HL-60 (cell line): ENCODE measurements around the gene SHOX.

Experiments used
- DNase-seq, 2 experiments: peaks; one replicate each; pipeline ENCODE4 v3.0.0-alpha.2; 2010 to 2020; ENCODE audit warnings: low read depth in 1 of 2, low spot score in 1 of 2
- H3K27ac ChIP-seq: fragments of 250-450 bp; sonication (Bioruptor Pico); replicated peaks from 2 replicates; pipeline ENCODE4 v1.5.1; 2020; ENCODE audit warnings: mild to moderate bottlenecking, moderate library complexity
- H3K27me3 ChIP-seq: fragments of 250-450 bp; sonication (Bioruptor Pico); 2 replicates; pipeline ENCODE4 v1.5.1; 2021; ENCODE audit warnings: mild to moderate bottlenecking, moderate library complexity; ENCODE audit not compliant: insufficient read depth, poor library complexity, severe bottlenecking
- H3K4me3 ChIP-seq: replicated peaks from 2 replicates; pipeline ENCODE4 v1.5.1; 2011; ENCODE audit warnings: mild to moderate bottlenecking, control low read depth, low read length; ENCODE audit not compliant: insufficient read depth
- GABPA ChIP-seq: IDR thresholded peaks from 2 replicates; pipeline ENCODE4 v1.6.1; 2012; ENCODE audit warnings: low read depth
- POLR2AphosphoS5 ChIP-seq: IDR thresholded peaks from 2 replicates; pipeline ENCODE4 v1.6.1; 2012; ENCODE audit warnings: low read depth
- SPI1 ChIP-seq: IDR thresholded peaks from 2 replicates; pipeline ENCODE4 v1.6.1; 2012; ENCODE audit warnings: low read depth, mild to moderate bottlenecking, borderline replicate concordance
- TF ChIP-seq, protein P1 (sequence below): IDR thresholded peaks from 2 replicates; pipeline ENCODE4 v1.6.1; 2012; ENCODE audit warnings: low read depth; ENCODE audit not compliant: insufficient replicate concordance
- TF ChIP-seq, protein P2 (sequence below): IDR thresholded peaks from one replicate; pipeline ENCODE4 v1.5.1; 2011; ENCODE audit warnings: low read length, control low read depth, inconsistent platforms; ENCODE audit not compliant: insufficient read depth

Gene SHOX

DNA sequence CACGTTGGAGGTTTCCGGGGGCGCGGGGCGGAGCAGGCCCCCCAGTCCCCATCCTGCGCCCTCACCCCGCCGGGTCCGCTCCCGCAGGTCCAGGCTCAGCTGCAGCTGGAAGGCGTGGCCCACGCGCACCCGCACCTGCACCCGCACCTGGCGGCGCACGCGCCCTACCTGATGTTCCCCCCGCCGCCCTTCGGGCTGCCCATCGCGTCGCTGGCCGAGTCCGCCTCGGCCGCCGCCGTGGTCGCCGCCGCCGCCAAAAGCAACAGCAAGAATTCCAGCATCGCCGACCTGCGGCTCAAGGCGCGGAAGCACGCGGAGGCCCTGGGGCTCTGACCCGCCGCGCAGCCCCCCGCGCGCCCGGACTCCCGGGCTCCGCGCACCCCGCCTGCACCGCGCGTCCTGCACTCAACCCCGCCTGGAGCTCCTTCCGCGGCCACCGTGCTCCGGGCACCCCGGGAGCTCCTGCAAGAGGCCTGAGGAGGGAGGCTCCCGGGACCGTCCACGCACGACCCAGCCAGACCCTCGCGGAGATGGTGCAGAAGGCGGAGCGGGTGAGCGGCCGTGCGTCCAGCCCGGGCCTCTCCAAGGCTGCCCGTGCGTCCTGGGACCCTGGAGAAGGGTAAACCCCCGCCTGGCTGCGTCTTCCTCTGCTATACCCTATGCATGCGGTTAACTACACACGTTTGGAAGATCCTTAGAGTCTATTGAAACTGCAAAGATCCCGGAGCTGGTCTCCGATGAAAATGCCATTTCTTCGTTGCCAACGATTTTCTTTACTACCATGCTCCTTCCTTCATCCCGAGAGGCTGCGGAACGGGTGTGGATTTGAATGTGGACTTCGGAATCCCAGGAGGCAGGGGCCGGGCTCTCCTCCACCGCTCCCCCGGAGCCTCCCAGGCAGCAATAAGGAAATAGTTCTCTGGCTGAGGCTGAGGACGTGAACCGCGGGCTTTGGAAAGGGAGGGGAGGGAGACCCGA, 14.0 kb downstream of the SHOX start:
- Histone ChIP-seq H3K27me3 (peaks cover 16% of the 10 kb centered on the region), H3K4me3 (no peak overlapping the region), H3K27ac (no peak overlapping the region)
- no peak for DNase-seq
- TF ChIP-seq, protein P1, sequence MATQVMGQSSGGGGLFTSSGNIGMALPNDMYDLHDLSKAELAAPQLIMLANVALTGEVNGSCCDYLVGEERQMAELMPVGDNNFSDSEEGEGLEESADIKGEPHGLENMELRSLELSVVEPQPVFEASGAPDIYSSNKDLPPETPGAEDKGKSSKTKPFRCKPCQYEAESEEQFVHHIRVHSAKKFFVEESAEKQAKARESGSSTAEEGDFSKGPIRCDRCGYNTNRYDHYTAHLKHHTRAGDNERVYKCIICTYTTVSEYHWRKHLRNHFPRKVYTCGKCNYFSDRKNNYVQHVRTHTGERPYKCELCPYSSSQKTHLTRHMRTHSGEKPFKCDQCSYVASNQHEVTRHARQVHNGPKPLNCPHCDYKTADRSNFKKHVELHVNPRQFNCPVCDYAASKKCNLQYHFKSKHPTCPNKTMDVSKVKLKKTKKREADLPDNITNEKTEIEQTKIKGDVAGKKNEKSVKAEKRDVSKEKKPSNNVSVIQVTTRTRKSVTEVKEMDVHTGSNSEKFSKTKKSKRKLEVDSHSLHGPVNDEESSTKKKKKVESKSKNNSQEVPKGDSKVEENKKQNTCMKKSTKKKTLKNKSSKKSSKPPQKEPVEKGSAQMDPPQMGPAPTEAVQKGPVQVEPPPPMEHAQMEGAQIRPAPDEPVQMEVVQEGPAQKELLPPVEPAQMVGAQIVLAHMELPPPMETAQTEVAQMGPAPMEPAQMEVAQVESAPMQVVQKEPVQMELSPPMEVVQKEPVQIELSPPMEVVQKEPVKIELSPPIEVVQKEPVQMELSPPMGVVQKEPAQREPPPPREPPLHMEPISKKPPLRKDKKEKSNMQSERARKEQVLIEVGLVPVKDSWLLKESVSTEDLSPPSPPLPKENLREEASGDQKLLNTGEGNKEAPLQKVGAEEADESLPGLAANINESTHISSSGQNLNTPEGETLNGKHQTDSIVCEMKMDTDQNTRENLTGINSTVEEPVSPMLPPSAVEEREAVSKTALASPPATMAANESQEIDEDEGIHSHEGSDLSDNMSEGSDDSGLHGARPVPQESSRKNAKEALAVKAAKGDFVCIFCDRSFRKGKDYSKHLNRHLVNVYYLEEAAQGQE = no peak
- TF ChIP-seq SPI1 = no peak
- TF ChIP-seq POLR2AphosphoS5 = no peak
- TF ChIP-seq, protein P2, sequence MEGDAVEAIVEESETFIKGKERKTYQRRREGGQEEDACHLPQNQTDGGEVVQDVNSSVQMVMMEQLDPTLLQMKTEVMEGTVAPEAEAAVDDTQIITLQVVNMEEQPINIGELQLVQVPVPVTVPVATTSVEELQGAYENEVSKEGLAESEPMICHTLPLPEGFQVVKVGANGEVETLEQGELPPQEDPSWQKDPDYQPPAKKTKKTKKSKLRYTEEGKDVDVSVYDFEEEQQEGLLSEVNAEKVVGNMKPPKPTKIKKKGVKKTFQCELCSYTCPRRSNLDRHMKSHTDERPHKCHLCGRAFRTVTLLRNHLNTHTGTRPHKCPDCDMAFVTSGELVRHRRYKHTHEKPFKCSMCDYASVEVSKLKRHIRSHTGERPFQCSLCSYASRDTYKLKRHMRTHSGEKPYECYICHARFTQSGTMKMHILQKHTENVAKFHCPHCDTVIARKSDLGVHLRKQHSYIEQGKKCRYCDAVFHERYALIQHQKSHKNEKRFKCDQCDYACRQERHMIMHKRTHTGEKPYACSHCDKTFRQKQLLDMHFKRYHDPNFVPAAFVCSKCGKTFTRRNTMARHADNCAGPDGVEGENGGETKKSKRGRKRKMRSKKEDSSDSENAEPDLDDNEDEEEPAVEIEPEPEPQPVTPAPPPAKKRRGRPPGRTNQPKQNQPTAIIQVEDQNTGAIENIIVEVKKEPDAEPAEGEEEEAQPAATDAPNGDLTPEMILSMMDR = no peak
- no peak for TF ChIP-seq GABPA

DNA sequence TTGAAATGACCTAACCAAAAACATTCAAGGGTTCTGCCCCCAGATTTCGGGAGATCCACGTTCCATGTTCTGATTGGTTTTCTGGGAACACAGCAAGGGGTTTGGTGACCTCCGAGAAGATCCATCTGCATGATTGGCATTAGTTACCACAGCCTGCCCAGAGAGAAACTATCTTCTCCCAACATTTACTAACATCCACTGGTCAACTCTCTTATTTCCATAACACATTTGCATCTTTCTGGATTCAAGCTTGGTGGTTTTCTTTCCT, 15.6 kb downstream of the SHOX start:
- H3K27me3 ChIP-seq = peaks cover 4% of the 10 kb centered on the region
- TF ChIP-seq SPI1 (no peak), POLR2AphosphoS5 (no peak), GABPA (no peak)
- TF ChIP-seq, protein P1 = no peak
- TF ChIP-seq, protein P2 = no peak
- no peak for DNase-seq
- no peak overlapping the region for H3K4me3 ChIP-seq
- H3K27ac ChIP-seq = no peak overlapping the region

DNA sequence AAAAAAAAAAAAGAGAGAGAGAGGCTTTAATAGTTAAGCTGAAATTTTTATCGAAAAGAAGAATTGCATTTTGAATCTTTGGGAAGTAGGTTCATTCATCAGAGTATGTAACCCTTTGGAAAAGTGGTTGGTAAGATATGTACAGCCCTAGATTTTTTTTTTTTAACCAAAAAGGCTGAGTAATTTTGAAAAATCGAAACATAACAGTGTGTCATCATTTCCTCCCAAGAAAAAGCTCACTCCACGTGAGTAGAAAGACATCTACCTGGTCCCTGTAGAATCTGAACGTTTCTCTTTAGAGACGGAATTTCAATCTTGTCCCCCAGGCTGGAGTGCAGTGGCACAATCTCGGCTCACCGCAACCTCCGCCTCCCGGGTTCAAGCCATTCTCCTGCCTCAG, 16.2 kb downstream of the SHOX start:
- Histone ChIP-seq H3K4me3 (no peak overlapping the region), H3K27me3 (peaks cover 2% of the 10 kb centered on the region), H3K27ac (no peak overlapping the region)
- DNase-seq = no peak
- TF ChIP-seq, protein P1 = no peak
- no peak for TF ChIP-seq POLR2AphosphoS5
- no peak for TF ChIP-seq SPI1
